CD4-positive, alpha-beta T cell treated with Interleukin-4 for 1 hour (primary cell): ENCODE measurements around the gene TPK1.

Source experiments
- DNase-seq, 2 donors: peaks; one replicate each; pipeline ENCODE4 v3.0.0-alpha.2; 2020 to 2022

The TPK1 gene

GRCh38 chr7:144835652-144836544, at the start of gene TPK1:
TPK1 (minus strand) TSS chr7:144836053; CDS start chr7:144835602, 451 bp downstream.
- peak; percentile 93 for DNase-seq

GRCh38 chr7:144885478-144885877, 49.6 kb upstream of the TPK1 start:
- DNase-seq, result no peak

DNA sequence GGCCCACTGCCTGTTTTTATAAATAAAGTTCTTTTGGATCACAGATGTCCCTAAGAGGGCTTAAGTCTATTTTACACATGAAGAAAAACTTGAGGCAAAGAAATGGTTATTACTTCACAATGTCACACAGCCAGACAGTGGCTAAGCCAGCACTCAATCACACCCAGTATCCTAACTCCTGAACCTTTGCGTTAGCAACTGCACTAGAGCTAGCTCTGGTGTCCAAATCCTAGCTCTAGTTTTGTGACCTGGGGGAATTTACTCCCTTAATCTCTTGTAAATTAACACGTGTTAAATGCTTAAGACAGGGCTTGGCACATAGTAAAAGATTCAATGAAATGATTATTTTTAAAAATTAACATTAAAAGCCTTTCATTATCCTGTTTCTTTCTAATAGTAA, 49.0 kb upstream of the TPK1 start:
- no peak for DNase-seq

DNA sequence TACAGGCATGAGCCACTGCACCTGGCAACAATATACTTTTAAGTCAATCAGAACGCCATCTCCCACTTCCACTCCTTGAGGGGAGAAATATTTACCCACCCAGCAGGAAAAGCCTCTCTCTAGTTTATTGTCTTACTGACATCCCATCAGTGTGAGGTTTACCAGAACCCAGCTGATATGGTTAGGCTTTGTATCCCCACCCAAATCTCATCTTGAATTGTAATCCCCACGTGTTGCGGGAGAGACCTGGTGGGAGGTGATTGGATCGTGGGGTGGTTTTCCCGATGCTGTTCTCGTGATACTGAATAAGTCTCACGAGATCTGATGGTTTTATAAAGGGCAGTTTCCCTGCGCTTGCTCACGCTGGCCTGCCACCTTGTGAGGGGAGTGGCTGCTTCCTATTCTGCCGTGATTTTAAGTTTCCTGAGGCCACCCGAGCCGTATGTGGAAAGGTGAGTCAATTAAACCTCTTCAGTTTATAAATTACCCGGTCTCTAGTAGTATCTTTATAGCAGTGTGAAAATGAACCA, 37.5 kb upstream of the TPK1 start:
- no peak for DNase-seq

GRCh38 chr7:144869082-144869481, 33.2 kb upstream of the TPK1 start:
- no peak for DNase-seq

- no peak for DNase-seq
Measured at GRCh38 chr7:144866189-144866588, 30.3 kb upstream of the TPK1 start.

GRCh38 chr7:144863320-144863647, 27.4 kb upstream of the TPK1 start:
- DNase-seq, result no peak

GRCh38 chr7:144862612-144863319, 26.9 kb upstream of the TPK1 start:
- DNase-seq, result no peak

DNA sequence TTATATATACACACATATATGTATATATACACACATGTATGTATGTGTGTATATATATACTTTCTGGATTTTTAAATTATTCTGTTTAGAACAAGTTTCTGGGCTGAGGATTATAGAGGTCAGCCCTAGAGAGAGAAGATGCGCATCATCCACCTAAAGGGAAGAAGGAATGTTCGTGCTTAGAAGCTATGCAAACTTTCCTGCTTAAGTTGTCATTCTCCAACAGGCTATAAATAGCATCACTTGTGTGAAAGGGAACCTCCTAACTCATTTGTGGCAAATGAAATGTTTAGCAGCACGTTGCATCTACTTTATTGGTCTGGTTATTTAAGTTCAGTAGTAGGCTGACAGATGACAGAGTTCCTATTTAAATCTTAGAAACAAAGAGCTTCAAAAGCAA, 23.9 kb upstream of the TPK1 start:
- DNase-seq, result no peak

DNA sequence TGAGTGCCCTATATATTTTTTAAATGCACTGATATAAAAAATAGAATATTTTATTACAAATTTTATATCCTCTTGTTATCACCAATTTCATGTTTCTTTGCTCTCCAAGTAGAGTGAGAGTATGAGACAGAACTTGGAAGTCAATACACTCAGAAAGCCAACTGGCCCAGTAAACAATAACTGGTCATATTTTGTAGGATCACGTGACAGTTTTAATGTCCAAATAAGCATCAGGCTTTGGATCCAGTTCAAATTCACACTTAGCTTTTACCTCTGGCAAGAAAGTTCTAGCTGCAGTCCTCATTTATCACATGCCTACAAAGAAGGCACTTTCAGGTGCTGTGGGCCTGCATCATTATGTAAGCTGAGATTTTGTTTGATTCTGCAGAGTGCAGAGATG, 21.6 kb upstream of the TPK1 start:
- no peak for DNase-seq

- DNase-seq, result no peak
Measured at GRCh38 chr7:144854839-144855424, 19.1 kb upstream of the TPK1 start.

GRCh38 chr7:144853542-144853941, 17.7 kb upstream of the TPK1 start:
- no peak for DNase-seq

GRCh38 chr7:144848078-144848477, 12.2 kb upstream of the TPK1 start:
- DNase-seq, result no peak

DNA sequence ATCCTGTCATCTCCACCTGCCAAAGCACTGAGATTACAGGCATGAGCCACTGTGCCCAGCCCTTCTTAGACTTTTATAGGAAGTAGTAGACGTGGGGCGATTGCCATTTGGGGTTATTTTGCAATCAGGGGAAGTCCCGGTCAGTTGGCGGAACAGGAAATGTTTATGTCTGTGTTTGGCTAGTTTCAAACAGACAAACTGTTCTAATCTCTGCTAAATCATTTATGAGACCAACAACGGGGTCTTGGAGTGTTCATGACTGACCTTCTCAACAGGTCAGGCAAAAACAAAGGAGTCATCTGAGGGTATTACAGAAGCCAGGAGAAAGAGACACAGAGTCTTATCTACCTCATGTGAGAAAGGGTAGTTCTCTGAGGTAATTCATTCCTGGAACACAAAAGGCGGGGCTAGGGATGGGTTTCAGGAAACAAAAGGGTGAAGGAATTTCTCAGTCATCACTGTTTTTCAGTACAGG, 6.6 kb upstream of the TPK1 start:
- peak; percentile 37 to 80 for DNase-seq

- no peak for DNase-seq
Measured at GRCh38 chr7:144836545-144836842, 641 bp upstream of the TPK1 start.

GRCh38 chr7:144835155-144835611, 670 bp downstream of the TPK1 start:
- peak; percentile 26 to 53 for DNase-seq

GRCh38 chr7:144834641-144835144, 1.2 kb downstream of the TPK1 start:
- peak; percentile 54 to 60 for DNase-seq

- DNase-seq, result no peak
Measured at GRCh38 chr7:144830811-144831210, 5.0 kb downstream of the TPK1 start.

- no peak for DNase-seq
Measured at GRCh38 chr7:144830024-144830785, 5.6 kb downstream of the TPK1 start.

DNA sequence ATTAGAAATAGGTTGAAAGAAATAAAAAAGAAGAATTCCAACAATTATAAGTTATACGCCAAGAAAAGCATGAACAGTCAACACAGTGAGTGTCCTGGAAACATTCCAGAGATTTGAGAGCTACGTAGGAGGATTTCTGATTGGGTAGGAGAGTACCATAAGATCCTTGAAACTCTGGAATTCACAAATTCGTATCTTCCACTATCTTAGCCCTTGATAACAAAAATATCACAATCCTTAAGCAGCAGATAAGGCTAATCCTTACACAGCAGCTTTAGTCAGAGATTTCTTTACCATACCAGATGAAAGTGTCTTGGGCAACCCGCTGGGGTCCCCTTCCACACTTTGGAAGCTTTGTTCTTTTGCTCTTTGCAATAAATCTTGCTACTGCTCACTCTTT, 8.2 kb downstream of the TPK1 start:
- no peak for DNase-seq

DNA sequence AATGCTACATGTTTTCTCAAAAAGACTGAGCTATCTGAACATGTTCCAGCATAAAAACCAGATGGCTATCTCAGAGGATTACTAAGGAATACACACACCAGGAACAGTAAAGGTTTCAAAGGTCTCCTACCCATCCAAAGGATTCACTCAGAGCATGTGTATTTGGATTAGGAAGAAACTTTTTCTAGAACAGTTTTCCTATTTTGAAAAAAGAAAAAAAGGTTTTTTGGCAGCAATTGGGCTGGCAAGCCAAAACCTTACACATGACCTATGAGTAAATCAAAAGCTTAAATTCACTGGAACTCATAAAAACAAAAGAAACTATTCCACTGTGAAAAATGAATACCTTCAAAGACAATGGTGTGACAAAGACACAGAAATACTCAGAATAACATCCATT, 9.6 kb downstream of the TPK1 start:
- no peak for DNase-seq

GRCh38 chr7:144824360-144824759, 11.5 kb downstream of the TPK1 start:
- no peak for DNase-seq

- DNase-seq, result no peak
Measured at GRCh38 chr7:144822223-144822622, 13.6 kb downstream of the TPK1 start.
